Measurements from ENCODE around the gene FIBCD1.

GRCh38 chr9:130857864-130858738, 80.9 kb downstream of the FIBCD1 start:
- TF ChIP-seq CEBPB (IDR thresholded peaks at IDR 0.05; ENCODE audit: low read depth, low read length): no peak
- TF ChIP-seq, protein P1, sequence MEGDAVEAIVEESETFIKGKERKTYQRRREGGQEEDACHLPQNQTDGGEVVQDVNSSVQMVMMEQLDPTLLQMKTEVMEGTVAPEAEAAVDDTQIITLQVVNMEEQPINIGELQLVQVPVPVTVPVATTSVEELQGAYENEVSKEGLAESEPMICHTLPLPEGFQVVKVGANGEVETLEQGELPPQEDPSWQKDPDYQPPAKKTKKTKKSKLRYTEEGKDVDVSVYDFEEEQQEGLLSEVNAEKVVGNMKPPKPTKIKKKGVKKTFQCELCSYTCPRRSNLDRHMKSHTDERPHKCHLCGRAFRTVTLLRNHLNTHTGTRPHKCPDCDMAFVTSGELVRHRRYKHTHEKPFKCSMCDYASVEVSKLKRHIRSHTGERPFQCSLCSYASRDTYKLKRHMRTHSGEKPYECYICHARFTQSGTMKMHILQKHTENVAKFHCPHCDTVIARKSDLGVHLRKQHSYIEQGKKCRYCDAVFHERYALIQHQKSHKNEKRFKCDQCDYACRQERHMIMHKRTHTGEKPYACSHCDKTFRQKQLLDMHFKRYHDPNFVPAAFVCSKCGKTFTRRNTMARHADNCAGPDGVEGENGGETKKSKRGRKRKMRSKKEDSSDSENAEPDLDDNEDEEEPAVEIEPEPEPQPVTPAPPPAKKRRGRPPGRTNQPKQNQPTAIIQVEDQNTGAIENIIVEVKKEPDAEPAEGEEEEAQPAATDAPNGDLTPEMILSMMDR (IDR thresholded peaks at IDR 0.05; ENCODE audit: control extremely low read depth in 1 of 3, insufficient read depth in 1 of 3, low read depth in 1 of 3, low read length in 3 of 3): no peak
- TF ChIP-seq SIN3A (conservative IDR thresholded peaks at IDR 0.05 in 1 of 2, IDR thresholded peaks at IDR 0.05 in 1 of 2; ENCODE audit: low read depth in 1 of 2, low read length in 2 of 2): no peak
- TF ChIP-seq JUND (IDR thresholded peaks at IDR 0.05; ENCODE audit: low read length): no peak
- no peak for TF ChIP-seq E2F6 (IDR thresholded peaks at IDR 0.05)
- TF ChIP-seq EP300 (IDR thresholded peaks at IDR 0.05; ENCODE audit: borderline replicate concordance in 1 of 2, low read depth in 2 of 2, low read length in 2 of 2): no peak
- no peak for TF ChIP-seq RFX5 (IDR thresholded peaks at IDR 0.05; ENCODE audit: borderline replicate concordance, low read depth, low read length)
